ENCODE results near the gene NAB2. TPM values are rescaled to one million over a fixed set of nuclear protein-coding genes. Genes with fewer than 3 reads are reported as not detected.

NAB2 gene
- total and polyA plus RNA-seq, 2 of the 8 experiments (the other 6 are each of a cell fraction or from before 2014, with no cell fraction given) = 20.9 to 23.5 TPM

DNA sequence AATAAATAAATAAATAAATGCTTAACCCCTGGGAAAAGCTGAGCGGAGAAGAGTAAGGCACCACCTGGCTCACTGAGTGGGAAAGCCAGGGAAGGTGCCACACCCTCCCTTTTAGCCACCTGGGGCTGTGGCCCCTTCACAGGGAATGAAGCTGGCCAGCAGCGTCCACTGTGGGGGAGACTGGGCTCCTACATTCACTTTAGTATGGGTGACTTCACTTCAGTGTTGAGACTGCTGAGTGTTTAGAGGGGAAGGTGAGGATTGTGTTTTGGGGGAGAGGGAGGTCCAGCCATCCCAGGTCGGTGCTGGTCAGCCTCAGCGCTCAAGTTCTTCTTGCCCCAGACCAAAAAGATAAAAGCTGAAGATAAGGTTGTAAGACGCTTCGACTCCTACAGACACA is 1.6 kb downstream of the NAB2 start:
- CTCF ChIA-PET (ENCODE audit: partially characterized antibody) = interaction anchor here (0.5 to 14.0 kb wide), 15 partner anchors 11 to 454 kb away, joined by 3 to 325 read pairs (median 5); partner anchors contain the start of genes GLI1, MYO1A, NEMP1 and STAT6
- H3K36me3 ChIP-seq (ENCODE audit: control insufficient read depth in 2 of 4, insufficient read depth in 4 of 4, low read length in 3 of 4) = peaks cover 9 to 27% (median 12%) of the 10 kb centered on the region in 4 experiments
- FAIRE-seq = no peak
- TF ChIP-seq PHF8 (conservative IDR thresholded peaks at IDR 0.05; ENCODE audit: low read depth, low read length) (no peak), FOSL1 (IDR thresholded peaks at IDR 0.05; ENCODE audit: insufficient read depth, low read depth, low read length) (no peak), SP2 (IDR thresholded peaks at IDR 0.05; ENCODE audit: low read length) (no peak), SP4 (IDR thresholded peaks at IDR 0.05; ENCODE audit: low read length) (no peak), TAF7 (optimal IDR thresholded peaks at IDR 0.05; ENCODE audit: borderline replicate concordance, low read depth, low read length) (no peak), BACH1 (IDR thresholded peaks at IDR 0.05; ENCODE audit: low read length) (no peak), CHD2 (IDR thresholded peaks at IDR 0.05; ENCODE audit: low read length) (no peak), SAP30 (IDR thresholded peaks at IDR 0.05; ENCODE audit: insufficient read depth, insufficient replicate concordance, low read length) (no peak), EGR1 (IDR thresholded peaks at IDR 0.05; ENCODE audit: borderline replicate concordance, low read depth, low read length) (no peak), EP300 (IDR thresholded peaks at IDR 0.05; ENCODE audit: borderline replicate concordance in 1 of 2, low read depth in 2 of 2, low read length in 2 of 2) (no peak)

More for the DNA sequence above, 1.6 kb downstream of the NAB2 start:
- Histone ChIP-seq H2BK5ac (ENCODE audit: low read depth, low read length) (no peak overlapping the region), H3K27ac (ENCODE audit: low read depth, low read length) (no peak overlapping the region), H3K23ac (ENCODE audit: insufficient read length) (no peak overlapping the region), H2BK120ac (replicated peaks; ENCODE audit: low read depth, low read length) (no peak overlapping the region), H3K4me2 (ENCODE audit: insufficient read depth in 1 of 2, low read depth in 2 of 2, low read length in 2 of 2) (peak overlapping the region; percentile 57 to 81), H2AFZ (ENCODE audit: low read length) (no peak overlapping the region), H3K4ac (replicated peaks; ENCODE audit: insufficient read length, low read depth, low read length) (no peak overlapping the region), H3K9me3 (ENCODE audit: insufficient read depth in 2 of 2, low read depth in 1 of 2, low read length in 1 of 2) (no peaks in the 10 kb centered on the region), H3K14ac (ENCODE audit: insufficient read length) (no peak overlapping the region), H2BK15ac (ENCODE audit: low read length) (no peak overlapping the region), H3K79me2 (ENCODE audit: control insufficient read depth in 1 of 2, insufficient read depth in 2 of 2, low read length in 2 of 2) (peaks cover 0 to 18% of the 10 kb centered on the region in 2 experiments; a peak in 1 of 4 replicates), H3K27me3 (replicated peaks in 1 of 4; ENCODE audit: control insufficient read depth in 3 of 4, extremely low read depth in 1 of 4, insufficient read depth in 3 of 4, low read length in 3 of 4) (no peaks in the 10 kb centered on the region), H4K8ac (ENCODE audit: extremely low read depth, insufficient read depth, low read length) (no peak overlapping the region), H2BK12ac (ENCODE audit: low read depth, low read length) (no peak overlapping the region), H3K56ac (replicated peaks; ENCODE audit: insufficient read length, low read depth, low read length) (no peak overlapping the region), H3K79me1 (ENCODE audit: low read depth, low read length) (peaks cover 4% of the 10 kb centered on the region), H3K18ac (ENCODE audit: extremely low read depth, low read length) (no peak overlapping the region), H3K4me3 (ENCODE audit: extremely low read depth in 1 of 4, insufficient read depth in 2 of 4, low read depth in 3 of 4, low read length in 4 of 4) (peak overlapping the region; percentile 8 to 32 (median 19); a peak in 5 of 8 replicates), H2AK5ac (ENCODE audit: low read depth, low read length) (0 out of 2 replicates have a peak overlapping the region, but pooled peaks have one; percentile 26), H3K23me2 (ENCODE audit: low read depth, low read length) (peaks cover 25% of the 10 kb centered on the region), H2BK20ac (ENCODE audit: low read length) (no peak overlapping the region), H4K91ac (replicated peaks; ENCODE audit: insufficient read length, low read length) (no peak overlapping the region), H3K9ac (replicated peaks in 1 of 4; ENCODE audit: extremely low read depth in 1 of 4, low read depth in 3 of 4, low read length in 3 of 4) (no peak overlapping the region), H3K4me1 (replicated peaks in 1 of 4; ENCODE audit: control insufficient read depth in 3 of 4, insufficient read depth in 4 of 4, low read length in 3 of 4) (peaks cover 0 to 34% (median 24%) of the 10 kb centered on the region in 4 experiments; a peak in 6 of 7 replicates), H4K5ac (ENCODE audit: insufficient read length, low read depth, low read length) (no peak overlapping the region), H4K20me1 (replicated peaks in 1 of 2; ENCODE audit: control insufficient read depth in 1 of 2, insufficient read depth in 2 of 2, low read length in 2 of 2) (peaks cover 4 to 11% of the 10 kb centered on the region in 2 experiments)
- 78% methylated on average over 6 of the region's 6 CpGs; no CpG with 5 or more reads in 1 of the 2 experiments for WGBS, 2 experiments (ENCODE audit: extremely low coverage in 1 of 2, insufficient coverage in 1 of 2, insufficient read length in 1 of 2, insufficient replicate concordance in 2 of 2, low coverage in 1 of 2, low lambda C conversion rate in 2 of 2, missing lambda C conversion rate in 1 of 2)
- POLR2A ChIA-PET (ENCODE audit: partially characterized antibody) = interaction anchor here (0.7 to 16.5 kb wide), 9 partner anchors 8 to 139 kb away, joined by 3 to 352 read pairs (median 13); partner anchors contain the start of genes LRP1, NEMP1, SHMT2 and STAT6
- no peak for DNase-seq (ENCODE audit: low read depth in 1 of 2, low spot score in 2 of 2)
